OCI-LY7 (cell line): ENCODE data around the gene PLXNA4. TPM values are rescaled to one million over a fixed set of nuclear protein-coding genes. Genes with fewer than 3 reads are reported as not detected.

Experiments
- BruUV-seq: library from RNA; stranded (reverse); fragments of 400-500 nt; replicated peaks from 2 replicates; lab custom pipeline; 2021; lab: Mats Ljungman, UMichigan
- CTCF ChIA-PET: fragments of 300-600 bp; sonication (Branson Sonifier 250); formaldehyde crosslinking; loops from one replicate; lab custom pipeline; 2022; ENCODE audit warnings: antibody characterized with exemption; ENCODE audit not compliant: unreplicated experiment; lab: Charles Lee
- POLR2A ChIA-PET: fragments of 300-600 bp; sonication (Branson Sonifier 250); formaldehyde crosslinking; loops from one replicate; lab custom pipeline; 2022; ENCODE audit warnings: antibody characterized with exemption; lab: Charles Lee
- DNase-seq: peaks from one replicate; pipeline ENCODE4 v3.0.0-alpha.2; 2015; ENCODE audit warnings: low spot score
- H2AFZ ChIP-seq: fragments of 200-600 bp; sonication (generic), shearing (Covaris generic); 2 replicates; pipeline ENCODE4 v1.6.1; 2014; ENCODE audit warnings: mild to moderate bottlenecking, antibody characterized with exemption, low read length, moderate library complexity
- H3K27ac ChIP-seq: fragments of 200-600 bp; sonication (generic); 2 replicates; pipeline ENCODE4 v1.5.1; 2014; ENCODE audit warnings: mixed run types, low read depth, mild to moderate bottlenecking, moderate library complexity, low read length, inconsistent platforms; ENCODE audit not compliant: poor library complexity, severe bottlenecking
- H3K36me3 ChIP-seq: fragments of 200-600 bp; sonication (generic); 2 replicates; pipeline ENCODE4 v1.6.1; 2014; ENCODE audit warnings: mild to moderate bottlenecking, antibody characterized with exemption, low read length, moderate library complexity, mixed read lengths; ENCODE audit not compliant: insufficient read depth
- H3K4me1 ChIP-seq: fragments of 200-600 bp; sonication (generic); 2 replicates; pipeline ENCODE4 v1.5.1; 2014; ENCODE audit warnings: mild to moderate bottlenecking, low read length; ENCODE audit not compliant: insufficient read depth, poor library complexity, severe bottlenecking
- H3K4me2 ChIP-seq: fragments of 200-600 bp; sonication (generic); 2 replicates; pipeline ENCODE4 v1.6.1; 2014; ENCODE audit warnings: mild to moderate bottlenecking, low read length
- H3K4me3 ChIP-seq: fragments of 200-600 bp; sonication (generic); 2 replicates; pipeline ENCODE4 v1.5.1; 2014; ENCODE audit warnings: mild to moderate bottlenecking, low read depth, low read length; ENCODE audit not compliant: poor library complexity, severe bottlenecking
- H3K79me2 ChIP-seq: fragments of 200-600 bp; sonication (generic); 2 replicates; pipeline ENCODE4 v1.6.1; 2016; ENCODE audit warnings: low read depth, mild to moderate bottlenecking, low read length, moderate library complexity, mixed read lengths; ENCODE audit not compliant: insufficient read depth
- H3K9me2 ChIP-seq: fragments of 200-600 bp; sonication (generic); 2 replicates; pipeline ENCODE4 v1.6.1; 2016; ENCODE audit warnings: mild to moderate bottlenecking, low read length, mixed read lengths; ENCODE audit not compliant: insufficient read depth
- H3K9me3 ChIP-seq: fragments of 200-600 bp; sonication (generic); 2 replicates; pipeline ENCODE4 v1.6.1; 2014; ENCODE audit warnings: mild to moderate bottlenecking, mixed run types, low read length, mixed read lengths
- H4K20me1 ChIP-seq: fragments of 200-600 bp; sonication (generic); 2 replicates; pipeline ENCODE4 v1.6.1; 2014; ENCODE audit warnings: mild to moderate bottlenecking, antibody characterized with exemption, low read length, moderate library complexity, mixed read lengths; ENCODE audit not compliant: insufficient read depth
- EZH2phosphoT487 ChIP-seq: fragments of 200-600 bp; sonication (generic); IDR thresholded peaks from 2 replicates; pipeline ENCODE4 v1.6.1; 2018; ENCODE audit warnings: low read depth, borderline replicate concordance, mild to moderate bottlenecking, mixed run types, antibody characterized with exemption, low read length, moderate library complexity, mixed read lengths
- intact Hi-C: fragments of 100-400 bp; cut with micrococcal nuclease; formaldehyde crosslinking; loops from one replicate; pipeline ENCODE4 v1.10.0; 2022; ENCODE audit not compliant: unreplicated experiment
- total RNA-seq, 2 experiments: library from RNA; depleted of rRNA in 1 of 2; stranded (reverse); fragments of >200 nt in 1 of 2; shearing (Covaris generic) in 1 of 2; gene quantifications; 2 replicates each; pipeline ENCODE4 v1.2.3, GENCODE V29; 2014 to 2022
- TF ChIP-seq, protein P1 (sequence below): fragments of 200-600 bp; sonication (generic); conservative IDR thresholded peaks from 2 replicates; pipeline ENCODE4 v1.5.1; 2014; ENCODE audit warnings: mild to moderate bottlenecking, antibody characterized with exemption, low read length, moderate library complexity, mixed read lengths

Gene PLXNA4
- total RNA-seq, 2 experiments from 2014 or later: not detected

DNA sequence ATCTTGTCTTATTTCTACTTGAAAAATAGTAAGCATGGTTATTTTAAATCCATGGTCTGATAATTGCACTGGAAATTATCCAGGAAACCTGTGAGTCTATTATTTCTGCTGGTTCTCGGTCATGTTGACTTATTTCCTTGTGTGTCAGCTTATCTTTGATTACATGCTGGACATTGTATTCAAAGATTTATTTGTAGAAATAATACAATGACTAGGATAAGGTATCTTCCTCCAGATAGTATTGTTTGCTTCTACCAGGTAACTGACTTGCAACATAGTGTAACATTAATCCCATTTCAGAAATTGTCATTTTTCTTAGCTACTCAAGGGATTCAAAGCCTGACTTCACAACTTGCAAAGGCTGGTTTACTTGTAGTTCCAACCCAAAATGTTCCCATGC lies 33.4 kb downstream of the PLXNA4 start:
- CTCF ChIA-PET: no interaction called here
- intact Hi-C loops: no loop called here

DNA sequence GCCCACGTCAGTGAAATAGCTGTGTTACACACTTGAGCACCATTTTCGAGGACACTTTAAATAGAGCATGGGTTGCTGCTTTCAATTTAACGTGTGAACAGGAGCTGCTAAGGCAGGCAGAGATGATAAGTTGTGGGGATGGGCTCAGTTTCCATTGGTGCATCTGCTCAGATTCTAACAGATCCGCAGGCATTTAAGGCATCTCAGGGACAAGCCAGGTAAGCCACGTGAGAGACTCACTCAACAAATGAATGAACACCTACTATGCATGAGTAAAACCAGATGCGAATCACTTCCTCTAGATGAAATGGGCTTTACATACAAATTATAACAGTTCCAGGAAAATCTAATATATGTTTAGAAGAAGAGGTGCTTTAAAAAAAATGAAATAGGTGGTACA lies 34.6 kb downstream of the PLXNA4 start:
- BruUV-seq: no TSS peak
- Histone ChIP-seq H4K20me1 (no peaks in the 10 kb centered on the region), H3K9me3 (no peaks in the 10 kb centered on the region), H3K36me3 (no peaks in the 10 kb centered on the region), H2AFZ (no peak overlapping the region), H3K79me2 (no peaks in the 10 kb centered on the region), H3K9me2 (no peaks in the 10 kb centered on the region), H3K4me1 (no peaks in the 10 kb centered on the region), H3K4me3 (no peak overlapping the region), H3K4me2 (no peak overlapping the region), H3K27ac (no peak overlapping the region)
- TF ChIP-seq, protein P1, sequence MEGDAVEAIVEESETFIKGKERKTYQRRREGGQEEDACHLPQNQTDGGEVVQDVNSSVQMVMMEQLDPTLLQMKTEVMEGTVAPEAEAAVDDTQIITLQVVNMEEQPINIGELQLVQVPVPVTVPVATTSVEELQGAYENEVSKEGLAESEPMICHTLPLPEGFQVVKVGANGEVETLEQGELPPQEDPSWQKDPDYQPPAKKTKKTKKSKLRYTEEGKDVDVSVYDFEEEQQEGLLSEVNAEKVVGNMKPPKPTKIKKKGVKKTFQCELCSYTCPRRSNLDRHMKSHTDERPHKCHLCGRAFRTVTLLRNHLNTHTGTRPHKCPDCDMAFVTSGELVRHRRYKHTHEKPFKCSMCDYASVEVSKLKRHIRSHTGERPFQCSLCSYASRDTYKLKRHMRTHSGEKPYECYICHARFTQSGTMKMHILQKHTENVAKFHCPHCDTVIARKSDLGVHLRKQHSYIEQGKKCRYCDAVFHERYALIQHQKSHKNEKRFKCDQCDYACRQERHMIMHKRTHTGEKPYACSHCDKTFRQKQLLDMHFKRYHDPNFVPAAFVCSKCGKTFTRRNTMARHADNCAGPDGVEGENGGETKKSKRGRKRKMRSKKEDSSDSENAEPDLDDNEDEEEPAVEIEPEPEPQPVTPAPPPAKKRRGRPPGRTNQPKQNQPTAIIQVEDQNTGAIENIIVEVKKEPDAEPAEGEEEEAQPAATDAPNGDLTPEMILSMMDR: no peak
- no peak for TF ChIP-seq EZH2phosphoT487
- ChIA-PET POLR2A (no interaction called here), CTCF (no interaction called here)
- intact Hi-C loops: no loop called here
- DNase-seq: no peak

More for the DNA sequence above, 33.4 kb downstream of the PLXNA4 start:
- Histone ChIP-seq H3K79me2 (no peaks in the 10 kb centered on the region), H3K27ac (no peak overlapping the region), H4K20me1 (no peaks in the 10 kb centered on the region), H3K4me1 (no peaks in the 10 kb centered on the region), H3K9me2 (no peaks in the 10 kb centered on the region), H3K4me2 (no peak overlapping the region), H3K4me3 (no peak overlapping the region), H3K9me3 (no peaks in the 10 kb centered on the region), H2AFZ (no peak overlapping the region), H3K36me3 (no peaks in the 10 kb centered on the region)
- TF ChIP-seq EZH2phosphoT487: no peak
- TF ChIP-seq, protein P1: no peak
- no TSS peak for BruUV-seq
- DNase-seq: no peak
- POLR2A ChIA-PET: no interaction called here

DNA sequence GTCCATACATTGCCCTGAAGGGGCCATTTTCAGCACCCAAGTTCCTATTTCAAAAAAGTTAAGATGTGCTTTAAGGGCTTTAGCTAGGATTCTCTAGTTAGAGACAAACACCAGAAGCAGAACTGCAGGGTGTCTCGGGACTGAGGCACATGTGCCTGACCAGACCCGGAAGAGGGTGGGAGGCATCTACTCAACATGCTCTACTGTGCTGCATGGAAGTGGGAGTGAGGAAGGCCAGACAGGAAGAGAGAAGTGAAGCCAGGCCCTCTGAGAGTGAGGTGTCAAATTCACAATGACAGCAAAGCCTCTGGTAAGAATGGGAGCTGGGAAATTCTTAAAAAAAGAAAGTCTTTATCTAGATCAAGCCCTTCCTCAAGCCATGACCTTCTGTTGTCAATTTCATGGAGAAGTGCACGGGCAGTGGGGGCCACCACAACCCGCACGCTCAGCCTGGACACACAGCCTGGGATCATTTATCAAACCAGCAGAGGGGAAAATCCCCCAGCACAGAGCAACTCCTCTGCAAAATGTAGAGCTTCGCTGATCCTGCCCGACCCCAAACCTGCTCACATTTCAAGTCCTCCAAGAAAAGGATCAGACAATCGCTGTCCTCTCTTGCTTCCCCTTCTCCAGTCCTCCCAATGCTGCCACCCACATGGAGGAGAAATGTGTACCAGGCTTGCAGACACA lies 38.7 kb downstream of the PLXNA4 start:
- no peaks in the 10 kb centered on the region for H3K9me3 ChIP-seq
- no peak overlapping the region for H3K27ac ChIP-seq
- no peaks in the 10 kb centered on the region for H3K4me1 ChIP-seq
- H2AFZ ChIP-seq: no peak overlapping the region
- H3K79me2 ChIP-seq: no peaks in the 10 kb centered on the region
- H3K36me3 ChIP-seq: no peaks in the 10 kb centered on the region
- no peak for DNase-seq
- ChIA-PET POLR2A (no interaction called here), CTCF (no interaction called here)
- TF ChIP-seq, protein P1: no peak
- no peak for TF ChIP-seq EZH2phosphoT487
- H3K9me2 ChIP-seq: no peaks in the 10 kb centered on the region
- intact Hi-C loops: no loop called here
- no peak overlapping the region for H3K4me2 ChIP-seq
- BruUV-seq: no TSS peak
- H4K20me1 ChIP-seq: no peaks in the 10 kb centered on the region
- H3K4me3 ChIP-seq: no peak overlapping the region
